ENCODE measurements around the gene MT1G. TPM values are rescaled to one million over a fixed set of nuclear protein-coding genes. Genes with fewer than 3 reads are reported as not detected.

The MT1G gene
- total RNA-seq, 1 experiment from 2014 or later = not detected

DNA sequence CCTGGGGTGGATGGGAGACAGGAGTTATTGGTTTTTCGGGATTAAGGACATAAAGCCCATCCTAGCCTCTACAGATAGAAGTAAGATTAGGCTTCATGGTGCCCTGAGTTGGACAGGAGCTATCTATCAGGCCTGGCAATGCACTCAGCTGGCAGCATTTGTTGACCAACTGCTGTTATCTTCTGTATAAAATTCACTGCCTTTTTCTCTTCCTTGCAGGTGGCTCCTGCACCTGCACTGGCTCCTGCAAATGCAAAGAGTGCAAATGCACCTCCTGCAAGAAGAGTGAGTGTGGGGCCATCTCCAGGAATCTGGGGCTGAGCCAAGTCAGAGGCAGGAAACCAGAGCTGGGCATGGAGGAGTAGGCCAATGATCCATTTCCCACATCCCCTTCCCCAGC lies 28.8 kb downstream of the MT1G start:
- DNase-seq (no peak), ATAC-seq (no peak)
- H3K9me2 ChIP-seq (replicated peaks; ENCODE audit: low read length) = no peaks in the 10 kb centered on the region
- H3K36me3 ChIP-seq (ENCODE audit: low read depth, low read length) = no peaks in the 10 kb centered on the region
- ChIA-PET CTCF (no interaction called here), POLR2A (ENCODE audit: unreplicated experiment) (no interaction called here)
- H3K27me3 ChIP-seq (ENCODE audit: low read length) = no peaks in the 10 kb centered on the region
- no peak overlapping the region for H2AFZ ChIP-seq (ENCODE audit: low read length)
- no TSS peak for BruUV-seq (replicated peaks)
- H3F3A ChIP-seq (ENCODE audit: low read length, unreplicated experiment) = no peaks in the 10 kb centered on the region
- no peak for TF ChIP-seq EZH2 (IDR thresholded peaks at IDR 0.05; ENCODE audit: low read length, unreplicated experiment)
- TF ChIP-seq, protein P1, sequence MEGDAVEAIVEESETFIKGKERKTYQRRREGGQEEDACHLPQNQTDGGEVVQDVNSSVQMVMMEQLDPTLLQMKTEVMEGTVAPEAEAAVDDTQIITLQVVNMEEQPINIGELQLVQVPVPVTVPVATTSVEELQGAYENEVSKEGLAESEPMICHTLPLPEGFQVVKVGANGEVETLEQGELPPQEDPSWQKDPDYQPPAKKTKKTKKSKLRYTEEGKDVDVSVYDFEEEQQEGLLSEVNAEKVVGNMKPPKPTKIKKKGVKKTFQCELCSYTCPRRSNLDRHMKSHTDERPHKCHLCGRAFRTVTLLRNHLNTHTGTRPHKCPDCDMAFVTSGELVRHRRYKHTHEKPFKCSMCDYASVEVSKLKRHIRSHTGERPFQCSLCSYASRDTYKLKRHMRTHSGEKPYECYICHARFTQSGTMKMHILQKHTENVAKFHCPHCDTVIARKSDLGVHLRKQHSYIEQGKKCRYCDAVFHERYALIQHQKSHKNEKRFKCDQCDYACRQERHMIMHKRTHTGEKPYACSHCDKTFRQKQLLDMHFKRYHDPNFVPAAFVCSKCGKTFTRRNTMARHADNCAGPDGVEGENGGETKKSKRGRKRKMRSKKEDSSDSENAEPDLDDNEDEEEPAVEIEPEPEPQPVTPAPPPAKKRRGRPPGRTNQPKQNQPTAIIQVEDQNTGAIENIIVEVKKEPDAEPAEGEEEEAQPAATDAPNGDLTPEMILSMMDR (conservative IDR thresholded peaks at IDR 0.05; ENCODE audit: low read depth, low read length) = no peak
- TF ChIP-seq EZH2phosphoT487 (IDR thresholded peaks at IDR 0.05; ENCODE audit: borderline replicate concordance, low read length) = no peak
- intact Hi-C loops (cut with micrococcal nuclease) = no loop called here
- no peak overlapping the region for H3K4me3 ChIP-seq (ENCODE audit: low read length)
- no peak overlapping the region for H3K9ac ChIP-seq (ENCODE audit: low read length)
- H3K4me1 ChIP-seq (ENCODE audit: insufficient read depth, low read length) = peaks cover 10% of the 10 kb centered on the region
- H3K4me2 ChIP-seq (ENCODE audit: low read length) = no peak overlapping the region
- no peak overlapping the region for H3K27ac ChIP-seq (ENCODE audit: low read length)
- H3K79me2 ChIP-seq (ENCODE audit: low read length) = no peaks in the 10 kb centered on the region
- H3K9me3 ChIP-seq (ENCODE audit: low read length) = no peaks in the 10 kb centered on the region
- H4K20me1 ChIP-seq (ENCODE audit: low read length) = no peaks in the 10 kb centered on the region

GRCh38 chr16:56637814-56638750 lies 29.8 kb downstream of the MT1G start, which contains the start of gene MT1A:
Gene MT1A (plus strand): TSS chr16:56638666. CDS start chr16:56638739, 73 bp downstream.
- Histone ChIP-seq H2AFZ (ENCODE audit: low read length) (no peak within 1 kb of the TSS), H3K27me3 (ENCODE audit: low read length) (no peaks in the 10 kb centered on the region), H3K4me2 (ENCODE audit: low read length) (no peak within 1 kb of the TSS), H3K36me3 (ENCODE audit: low read depth, low read length) (no peaks in the 10 kb centered on the region), H3K4me1 (ENCODE audit: insufficient read depth, low read length) (peaks cover 10% of the 10 kb centered on the region), H3K27ac (ENCODE audit: low read length) (no peak within 1 kb of the TSS), H3F3A (ENCODE audit: low read length, unreplicated experiment) (no peaks in the 10 kb centered on the region), H3K9ac (ENCODE audit: low read length) (no peak within 1 kb of the TSS), H3K9me3 (ENCODE audit: low read length) (no peaks in the 10 kb centered on the region), H4K20me1 (ENCODE audit: low read length) (no peaks in the 10 kb centered on the region), H3K9me2 (replicated peaks; ENCODE audit: low read length) (no peaks in the 10 kb centered on the region), H3K4me3 (ENCODE audit: low read length) (no peak within 1 kb of the TSS), H3K79me2 (ENCODE audit: low read length) (no peaks in the 10 kb centered on the region)
- CTCF ChIA-PET = no interaction called here
- DNase-seq (no peak), ATAC-seq (no peak)
- no TSS peak for BruUV-seq (replicated peaks)
- no peak for TF ChIP-seq EZH2phosphoT487 (IDR thresholded peaks at IDR 0.05; ENCODE audit: borderline replicate concordance, low read length)
- TF ChIP-seq, protein P1 (conservative IDR thresholded peaks at IDR 0.05; ENCODE audit: low read depth, low read length) = no peak
- intact Hi-C loops (cut with micrococcal nuclease) = no loop called here
- POLR2A ChIA-PET (ENCODE audit: unreplicated experiment) = no interaction called here
